ENCODE data around the gene DYSF.

Gene DYSF

DNA sequence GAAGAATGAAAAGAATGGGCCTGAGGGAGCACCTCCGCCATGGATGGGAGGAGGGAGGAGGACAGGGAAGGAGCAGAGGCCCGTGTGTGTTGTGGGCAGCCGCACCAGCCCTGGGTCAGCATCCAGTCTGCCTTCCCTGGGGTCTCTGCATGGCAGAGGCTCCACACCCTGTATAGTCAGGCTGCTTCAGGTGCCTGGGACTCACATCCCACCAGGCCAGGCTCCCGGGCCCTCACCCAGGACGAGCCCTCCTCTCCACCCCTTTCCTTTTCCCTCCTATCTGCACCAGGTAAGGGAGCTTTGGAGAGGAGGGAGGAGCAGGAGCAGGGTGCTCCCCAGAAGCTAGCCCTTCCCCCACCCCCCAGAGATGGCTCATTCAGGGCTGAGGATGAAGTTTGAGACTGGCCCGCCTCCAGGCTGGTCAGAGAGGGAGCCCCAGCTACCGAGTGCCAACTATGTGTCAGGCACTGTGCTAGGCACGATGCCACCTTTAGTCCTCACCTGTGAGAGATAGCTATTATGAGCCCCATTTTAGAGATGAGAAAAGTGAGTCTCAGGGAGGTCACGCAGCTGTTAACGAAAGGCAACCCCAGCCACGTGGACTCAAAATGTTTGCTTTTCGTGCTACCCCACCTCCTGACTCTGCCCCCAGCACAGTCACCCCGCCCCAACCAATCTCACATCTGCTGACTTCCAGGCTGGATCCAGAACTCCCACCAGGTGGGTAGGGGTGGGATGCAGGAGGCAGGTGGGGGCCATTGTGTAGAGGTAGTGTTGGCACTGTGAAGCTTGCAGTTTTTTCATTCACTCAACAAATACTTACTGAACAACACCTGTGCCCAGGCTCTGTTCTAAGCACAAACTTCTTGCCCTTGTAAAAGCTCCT is 242.1 kb downstream of the DYSF start:
- DNase-seq, result no peak

DNA sequence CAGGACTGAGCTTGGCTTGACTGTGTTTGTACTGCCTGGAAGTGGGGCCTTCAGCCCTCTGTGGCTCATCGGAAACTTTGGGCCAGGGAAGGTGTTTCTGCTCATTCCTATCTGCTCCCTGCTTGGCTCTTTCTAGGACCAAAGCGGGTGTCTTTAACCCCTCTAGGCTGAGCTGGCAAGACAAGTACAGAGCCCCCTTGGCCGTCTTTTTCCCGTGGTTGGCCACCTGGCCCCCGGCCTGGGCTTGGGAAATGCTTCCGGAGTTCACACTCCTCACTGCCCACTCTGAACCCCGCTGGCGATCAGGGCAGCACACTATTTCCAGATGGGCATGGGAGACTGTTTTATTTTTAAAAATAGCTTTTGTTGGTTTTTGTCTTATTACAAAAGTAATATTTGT is 243.0 kb downstream of the DYSF start:
- DNase-seq, result no peak

DNA sequence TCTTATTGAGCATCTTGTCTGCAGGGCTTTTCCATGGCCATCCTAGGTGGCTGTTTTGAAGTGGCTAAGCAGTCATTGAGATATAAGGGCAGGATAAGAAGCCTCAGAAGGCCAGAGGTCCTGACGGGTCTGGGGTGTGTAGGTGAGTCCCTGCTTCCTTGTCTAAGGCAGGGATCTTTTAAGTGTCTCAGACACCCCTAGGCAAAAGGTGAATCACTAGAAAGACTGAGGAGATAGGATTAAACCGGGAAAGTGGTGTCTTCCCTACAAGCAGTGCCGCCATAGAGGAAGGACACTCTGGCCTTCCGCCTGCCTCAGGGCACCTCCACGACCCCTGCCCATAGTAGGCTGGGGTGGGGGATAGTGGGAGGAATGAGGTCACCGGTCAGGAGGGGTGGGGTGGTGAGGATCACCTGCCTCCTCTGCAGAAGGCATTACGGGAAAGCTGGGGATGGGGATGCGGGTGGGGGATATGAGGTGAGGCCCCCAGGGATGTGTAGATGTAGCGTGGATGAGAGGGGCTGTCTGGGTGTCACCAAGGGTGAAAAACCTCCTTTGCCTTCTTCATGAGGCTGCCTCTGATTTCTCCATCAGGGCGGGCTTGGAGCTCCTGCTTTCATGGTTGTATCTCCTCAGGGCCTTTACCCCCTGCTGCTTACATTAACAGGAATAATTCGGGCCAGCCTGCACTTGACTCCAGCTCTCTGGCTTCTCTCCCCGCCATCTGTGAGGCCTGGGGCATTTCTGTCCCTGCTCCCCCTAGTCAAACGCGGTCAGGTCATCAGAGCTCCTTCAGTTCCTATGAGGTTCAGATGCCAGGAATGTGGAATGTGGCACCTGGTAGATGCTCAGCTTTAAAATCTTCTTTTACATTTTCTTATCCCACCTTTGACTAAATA is 244.0 kb downstream of the DYSF start:
- no peak for DNase-seq

DNA sequence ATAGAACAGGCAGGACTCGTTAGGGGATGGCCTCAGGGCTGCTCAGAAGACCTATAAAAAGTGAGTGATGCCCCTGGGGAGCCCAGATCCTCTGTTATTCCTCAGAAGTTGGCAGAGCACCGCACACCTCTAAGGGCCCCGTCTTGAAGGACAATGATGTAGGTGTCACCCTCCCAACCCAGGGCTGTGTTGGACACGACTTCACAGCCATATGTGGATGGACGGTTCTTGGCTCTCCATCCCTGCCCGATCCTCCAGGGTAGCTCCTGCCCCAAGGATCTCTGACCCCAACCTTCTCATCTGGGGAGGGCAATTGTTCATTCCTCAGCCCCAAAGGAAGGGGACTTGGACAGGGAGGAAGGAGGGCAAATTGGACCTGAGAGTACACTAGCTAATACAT is 246.1 kb downstream of the DYSF start:
- DNase-seq, result no peak

DNA sequence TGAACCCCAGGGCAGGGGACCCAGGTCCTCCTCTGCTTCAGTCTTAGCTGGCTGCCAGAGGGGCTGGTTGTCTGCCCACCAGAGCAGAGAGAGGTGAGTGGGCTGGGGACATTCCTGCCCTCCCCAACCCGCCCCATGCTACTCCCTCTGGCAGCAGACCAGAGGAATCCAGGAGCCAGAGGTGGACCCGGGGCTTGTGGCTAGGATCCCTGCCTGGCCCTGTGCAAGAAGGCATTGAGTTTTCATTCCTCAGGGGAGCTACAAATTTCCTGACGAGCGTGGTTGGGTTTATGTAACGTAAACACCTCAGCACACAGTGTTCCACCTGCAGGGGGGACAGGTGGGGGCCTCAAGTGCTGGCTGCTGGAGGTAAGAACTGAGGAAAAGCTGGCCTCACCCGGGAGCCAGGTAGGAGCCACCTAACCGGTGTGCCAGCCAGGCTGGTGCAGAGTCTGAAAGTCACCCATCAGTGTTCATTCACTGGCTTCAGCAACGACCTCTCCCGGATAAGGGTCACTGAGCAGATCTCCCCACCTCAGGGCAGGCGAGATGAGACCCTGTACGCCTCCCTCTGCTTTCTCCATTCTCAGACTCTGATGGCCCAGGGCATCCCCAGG is 246.8 kb downstream of the DYSF start:
- DNase-seq, result no peak

DNA sequence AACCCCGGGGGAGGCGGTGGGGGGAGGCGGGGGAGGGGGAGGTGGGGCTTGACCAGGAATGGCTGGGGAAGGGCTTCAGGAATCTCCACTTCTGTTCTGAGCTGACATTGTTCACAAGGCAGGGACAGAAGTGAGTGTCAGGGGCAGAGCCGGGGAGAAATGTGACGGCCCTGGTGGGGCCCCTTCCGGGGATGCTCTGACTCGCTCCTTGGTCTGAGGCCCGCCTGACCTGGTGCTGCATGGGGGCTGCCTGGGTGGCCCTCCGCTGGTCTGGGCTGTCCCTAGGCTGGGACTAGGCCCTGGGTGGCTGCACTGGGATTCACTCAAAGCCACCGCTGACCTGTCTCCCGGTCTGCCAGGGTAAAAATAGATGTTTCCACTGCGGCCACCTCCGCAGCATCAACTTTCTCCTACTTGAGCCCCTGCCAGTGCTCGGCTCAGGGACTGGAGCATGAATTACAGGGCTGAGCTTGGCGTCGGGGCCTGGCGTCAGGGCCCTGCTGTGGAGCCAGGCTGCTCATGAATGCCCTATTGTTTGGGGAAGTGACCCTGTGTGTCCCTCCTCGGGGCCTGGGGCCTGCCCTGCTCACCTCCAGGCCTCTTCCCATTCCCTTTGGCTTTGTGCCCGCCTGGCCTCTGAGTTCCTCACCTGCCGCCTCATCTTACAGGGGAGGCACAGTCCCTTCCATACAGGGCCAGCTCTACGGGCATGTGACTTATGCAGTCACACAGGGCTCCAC is 247.5 kb downstream of the DYSF start:
- DNase-seq, result no peak

DNA sequence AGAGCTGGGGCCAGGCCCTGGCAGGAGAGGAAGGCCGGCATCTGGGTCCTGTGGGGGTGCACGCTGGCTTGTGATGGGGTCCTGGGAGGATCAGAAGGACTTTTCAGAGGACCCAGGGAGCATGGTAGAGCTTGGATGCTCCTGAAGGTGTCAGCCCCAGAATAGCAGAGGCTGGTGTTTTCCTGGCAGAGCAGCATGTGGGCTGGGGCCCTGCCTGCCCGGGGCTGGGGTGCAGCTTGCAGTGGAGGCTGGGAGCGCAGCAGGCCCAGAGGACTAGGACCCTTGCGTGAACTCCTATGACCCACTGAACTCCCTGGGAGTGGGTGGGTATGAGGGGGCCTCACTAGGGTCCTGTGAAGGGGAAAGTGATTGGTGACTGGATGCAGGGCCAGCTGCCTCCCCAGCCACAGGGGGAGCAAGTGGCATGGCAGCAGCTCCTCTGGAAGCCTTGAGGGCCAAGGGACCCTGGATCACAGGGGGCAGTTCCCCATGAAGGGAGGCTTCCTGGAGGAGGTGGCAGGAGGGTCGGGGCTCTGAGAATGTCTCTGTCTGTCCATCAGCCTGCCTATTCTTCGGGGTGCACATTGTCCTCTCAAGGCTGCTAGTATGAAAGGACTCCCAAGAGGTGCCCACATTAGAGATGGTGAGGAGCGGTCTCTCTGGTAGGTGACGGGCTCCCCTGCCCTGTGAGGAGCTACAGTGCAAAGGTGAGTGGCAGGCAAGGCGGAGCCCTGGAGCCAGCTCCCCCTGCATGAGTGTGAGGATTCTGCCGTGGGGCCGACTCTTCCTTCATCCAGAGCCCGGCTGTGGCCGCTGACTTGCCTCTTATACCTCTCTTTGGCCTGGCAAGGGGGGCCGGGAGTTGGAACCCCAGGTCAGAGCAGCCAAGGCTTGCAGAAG is 249.0 kb downstream of the DYSF start:
- DNase-seq, result no peak

DNA sequence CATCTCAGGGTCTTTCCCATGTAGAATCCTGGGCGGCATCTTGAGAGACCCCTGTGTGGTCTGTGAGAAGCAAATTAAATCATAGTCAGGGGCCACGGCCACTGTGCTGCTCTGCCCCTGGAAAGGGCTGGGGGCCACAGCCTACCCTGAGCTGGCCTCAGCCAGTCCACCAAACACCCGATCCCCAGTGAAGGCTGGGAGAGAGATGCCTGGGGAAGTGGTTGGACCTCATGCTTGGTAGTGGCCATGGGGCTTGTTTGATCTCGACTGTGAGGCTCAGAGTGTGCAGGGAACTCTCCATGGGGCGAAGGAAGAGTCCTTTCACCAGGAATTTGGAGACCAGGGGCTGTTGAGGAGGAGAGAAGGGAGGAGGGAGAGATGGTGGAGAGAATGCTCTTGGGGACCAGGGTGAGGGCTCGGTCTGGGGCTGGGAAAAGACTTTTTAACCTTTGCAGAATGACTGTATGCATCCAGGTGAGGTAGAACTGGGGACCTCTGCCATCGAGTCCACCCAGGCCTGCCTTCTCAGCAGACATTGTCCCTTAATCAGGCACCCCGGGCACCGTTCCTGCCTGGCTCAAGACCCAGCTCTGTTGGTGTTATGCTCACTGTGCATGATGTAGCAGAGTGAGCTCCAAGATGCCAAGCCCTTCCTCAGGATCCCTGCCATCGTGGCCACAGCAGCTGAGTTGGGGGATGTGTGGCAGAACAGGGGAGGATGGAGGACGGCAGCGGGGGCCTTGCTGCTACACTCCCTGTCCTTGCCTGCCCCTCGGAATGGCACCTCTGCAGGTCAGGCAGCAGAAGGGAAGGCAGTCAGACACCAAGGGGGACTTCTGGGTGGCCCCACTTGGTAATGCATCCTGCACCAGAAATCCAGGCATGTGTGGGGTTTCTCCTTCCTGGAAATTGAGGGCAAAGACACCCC is 249.9 kb downstream of the DYSF start:
- no peak for DNase-seq

DNA sequence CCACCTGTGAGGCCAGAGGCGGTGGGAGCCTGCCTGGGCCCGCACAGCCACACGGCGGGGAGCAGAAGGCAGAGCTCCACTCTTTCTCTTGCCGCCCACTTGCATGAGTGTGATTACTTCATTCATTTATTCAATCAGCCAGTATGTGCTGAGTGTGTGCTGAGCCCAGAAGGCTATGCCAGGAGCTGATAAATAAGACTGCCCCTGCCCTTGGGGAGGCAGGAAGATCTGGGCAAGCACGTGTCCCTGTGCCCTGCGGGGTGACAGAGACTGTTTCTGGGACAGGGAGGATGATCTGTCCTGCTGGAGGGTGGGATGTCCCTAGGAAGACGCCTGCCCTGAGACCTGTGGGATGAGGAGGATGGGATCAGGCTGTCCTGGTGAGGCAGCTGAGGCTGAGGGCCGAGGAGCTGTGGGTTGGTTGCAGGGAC is 250.8 kb downstream of the DYSF start:
- DNase-seq, result no peak

DNA sequence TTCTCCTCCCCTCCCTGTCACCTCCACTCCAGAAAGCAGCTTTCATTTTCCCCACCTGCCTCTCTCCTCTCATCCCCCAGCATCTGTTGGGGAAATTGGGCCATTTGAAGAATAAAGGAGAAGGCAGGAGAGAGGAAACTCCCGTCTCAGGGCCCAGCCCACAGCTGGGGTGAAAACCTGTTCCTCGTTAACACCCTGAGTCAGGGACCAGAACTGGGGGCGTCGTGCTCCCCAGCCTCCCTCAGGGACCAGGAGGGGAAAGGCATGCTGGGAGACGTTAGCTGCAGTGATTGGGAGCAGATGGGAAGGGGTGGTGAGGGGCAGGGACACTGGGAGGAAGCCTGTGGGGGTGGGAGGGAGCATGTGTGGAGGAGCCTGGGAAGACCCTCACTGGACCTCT is 251.3 kb downstream of the DYSF start:
- no peak for DNase-seq

DNA sequence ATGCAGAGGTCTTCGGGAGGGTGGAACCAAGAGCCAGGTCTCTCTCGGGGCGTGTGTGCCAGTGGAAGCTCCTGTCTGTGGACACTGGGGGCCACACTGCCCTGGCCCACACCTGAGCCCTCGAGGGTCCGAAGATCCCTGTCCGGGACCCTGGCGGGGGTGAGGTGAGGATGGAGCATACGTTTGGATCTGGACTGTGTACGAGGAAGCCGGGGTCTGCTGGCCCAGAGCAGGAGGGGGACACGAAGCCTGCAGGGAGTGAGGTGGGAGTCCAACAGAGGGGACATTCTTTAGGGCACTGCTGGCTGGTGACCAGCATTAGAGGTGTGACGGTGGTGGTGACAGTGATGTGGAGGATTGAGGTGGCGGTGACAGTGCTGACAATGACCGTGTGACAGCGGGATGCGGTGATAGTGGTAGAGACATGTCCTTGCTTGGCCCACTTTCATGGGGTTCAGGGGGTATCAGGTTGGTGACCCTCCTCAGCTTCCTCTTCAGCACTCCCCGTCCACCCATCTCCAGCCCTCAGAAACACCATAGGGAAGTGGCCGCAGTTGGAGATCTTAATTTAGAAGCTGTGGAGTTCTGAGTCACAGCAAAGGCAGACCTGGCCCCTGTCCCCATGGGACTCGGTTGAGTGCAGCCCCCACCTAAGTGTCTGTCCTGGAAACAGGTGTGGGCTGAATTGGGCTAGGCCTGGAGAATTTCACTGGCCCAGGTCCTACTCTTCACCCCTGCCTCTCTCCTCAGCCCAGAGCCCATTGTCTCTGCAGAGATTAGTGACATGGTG is 252.0 kb downstream of the DYSF start:
- DNase-seq, result no peak

DNA sequence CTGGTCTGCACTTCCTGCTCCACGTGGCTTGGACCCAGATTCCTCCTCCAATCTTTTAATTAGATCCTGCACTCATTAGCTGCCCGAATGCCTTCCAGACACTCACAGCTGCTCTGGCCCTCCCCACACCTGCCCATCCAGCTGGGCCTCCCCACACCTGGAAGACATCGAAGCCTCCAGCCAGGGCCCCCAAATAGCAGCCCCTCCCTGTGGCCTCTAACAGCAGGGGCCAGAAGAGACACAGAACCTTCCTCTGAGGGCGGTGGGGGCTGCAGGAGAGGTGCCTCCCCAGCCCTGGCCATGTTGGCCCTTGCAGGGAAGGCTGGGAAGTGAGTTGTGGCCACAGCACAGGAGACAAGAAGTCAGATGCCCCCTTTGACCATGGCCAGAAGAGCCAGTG is 252.8 kb downstream of the DYSF start:
- DNase-seq, result no peak

DNA sequence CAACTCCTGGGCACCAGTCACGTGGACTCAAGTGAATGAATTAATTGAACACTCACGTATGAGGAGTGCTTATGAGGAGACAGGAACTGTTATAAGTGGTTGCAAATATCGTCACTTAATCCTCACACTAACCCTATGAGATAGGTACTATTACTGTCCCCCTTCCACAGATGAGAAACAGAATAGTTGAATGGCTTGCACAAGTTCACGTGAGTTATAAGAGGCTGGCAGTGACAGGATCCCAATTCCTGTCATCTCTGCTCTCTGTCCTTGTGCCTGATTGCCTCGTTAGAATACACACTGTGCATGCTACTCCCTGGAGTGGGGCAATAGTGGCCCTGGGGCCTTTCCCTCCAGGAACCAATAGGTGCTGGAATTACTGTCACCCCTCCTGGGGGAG is 253.5 kb downstream of the DYSF start:
- no peak for DNase-seq

DNA sequence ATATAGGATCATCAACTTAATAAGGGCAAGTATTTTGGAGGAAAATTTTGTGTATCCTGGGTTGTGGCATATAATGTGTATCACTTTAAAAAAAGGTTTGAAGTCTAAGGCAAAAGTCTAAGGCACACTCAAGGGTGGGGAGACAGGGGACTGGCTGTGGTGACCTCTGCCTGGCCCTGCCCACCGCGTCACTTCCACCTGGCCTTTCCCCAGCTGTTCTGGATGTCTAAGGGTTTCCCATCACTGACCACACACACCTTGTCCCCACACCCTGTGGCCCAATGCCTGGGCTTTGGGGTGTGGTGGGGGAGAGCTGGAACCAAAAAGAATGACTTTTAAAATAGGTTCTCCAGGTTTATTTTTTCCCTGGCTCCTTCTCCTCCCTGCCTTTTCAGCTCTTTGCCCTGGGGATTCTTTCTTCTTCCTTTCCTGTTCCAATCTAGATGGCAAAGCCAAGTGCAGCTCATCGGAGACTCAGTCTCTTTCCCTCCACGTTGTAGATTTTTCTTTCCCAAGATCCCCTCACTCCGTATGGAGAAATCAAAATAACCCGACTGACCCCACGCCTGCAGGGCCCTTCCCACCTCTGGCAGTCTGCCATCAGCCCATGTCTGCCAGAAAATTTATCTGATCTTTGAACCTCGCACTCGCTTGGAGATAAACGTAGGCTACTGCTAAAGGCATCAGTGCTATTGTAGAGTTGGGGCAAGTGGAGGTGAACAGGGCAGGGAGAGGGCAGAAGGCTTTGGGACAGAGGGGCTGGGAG is 257.2 kb downstream of the DYSF start:
- no peak for DNase-seq

DNA sequence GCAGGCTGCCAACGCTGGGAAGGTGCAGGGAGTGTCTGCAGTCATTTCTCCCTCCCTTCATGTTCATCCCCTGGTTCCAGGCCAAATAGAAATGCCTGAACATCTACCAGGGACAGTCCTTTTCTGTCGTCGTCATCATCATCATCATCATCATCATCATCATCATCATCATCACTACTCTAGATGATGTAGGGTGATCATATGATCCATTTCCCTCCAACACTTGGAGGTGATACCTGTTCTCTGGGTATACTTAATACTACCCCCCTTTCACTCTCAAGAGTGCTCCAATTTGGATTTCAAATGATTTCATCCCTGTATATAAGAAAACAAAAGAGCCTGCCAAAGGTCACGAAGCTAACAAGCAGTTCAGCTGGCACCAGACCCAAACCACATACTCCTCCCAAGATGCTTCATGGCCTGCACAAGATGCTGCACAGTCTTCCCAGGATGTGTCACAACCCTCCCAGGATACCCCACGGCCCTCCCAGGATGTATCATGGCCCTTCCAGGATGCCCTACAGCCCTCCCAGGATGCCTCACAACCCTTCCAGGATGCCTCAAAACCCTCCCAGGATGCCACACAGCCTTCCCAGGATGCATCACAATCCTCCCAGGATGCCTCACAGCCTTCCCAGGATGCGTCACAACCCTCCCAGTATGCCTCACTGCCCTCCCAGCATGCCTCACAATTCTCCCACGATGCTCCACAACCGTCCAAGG is 257.9 kb downstream of the DYSF start:
- peak; percentile 59 for DNase-seq

DNA sequence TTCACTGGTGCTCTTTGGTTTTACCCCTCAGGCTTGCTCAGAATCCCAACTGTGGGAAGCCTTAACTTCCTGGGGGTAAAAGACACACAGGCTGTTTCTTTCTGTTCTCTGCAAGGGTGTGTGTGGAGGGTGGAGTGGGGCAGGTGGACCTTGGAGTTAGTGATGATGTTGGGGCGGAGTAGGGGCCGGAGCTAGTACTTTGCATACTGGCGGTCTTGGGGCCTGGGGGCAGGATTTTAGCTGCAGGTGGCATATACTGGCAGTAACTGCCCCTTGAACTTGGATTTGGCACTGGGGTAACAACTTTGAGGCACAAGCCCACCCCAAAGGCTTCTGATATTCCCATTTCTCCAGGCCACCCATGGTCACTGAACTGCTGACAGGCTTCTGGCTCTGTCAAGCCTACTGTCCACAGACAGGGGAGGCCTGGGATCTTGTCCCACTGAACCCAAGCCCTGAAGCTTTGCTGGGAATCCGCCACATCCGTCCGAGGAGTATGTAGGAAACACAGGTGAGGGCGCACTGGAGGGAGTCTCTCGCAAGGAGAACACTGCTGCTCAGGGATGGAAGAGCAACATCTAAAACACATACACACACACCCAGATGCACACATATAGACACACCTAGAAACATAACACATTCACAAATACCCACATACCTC is 258.9 kb downstream of the DYSF start:
- DNase-seq, result no peak

All from fibroblast of skin of back (primary cell).